Ishikawa (cell line): ENCODE measurements around the gene SDCCAG8.

Source experiments
- CEBPB ChIP-seq: IDR thresholded peaks from 2 replicates; pipeline ENCODE4 v1.6.1; 2012
- CREB1 ChIP-seq: IDR thresholded peaks from 2 replicates; pipeline ENCODE4 v1.6.1; 2012; ENCODE audit warnings: low read depth
- EGR1 ChIP-seq: IDR thresholded peaks from 2 replicates; pipeline ENCODE4 v1.6.1; 2012
- EP300 ChIP-seq: IDR thresholded peaks from 2 replicates; pipeline ENCODE4 v1.6.1; 2012; ENCODE audit warnings: borderline replicate concordance
- FOXM1 ChIP-seq: IDR thresholded peaks from 2 replicates; pipeline ENCODE4 v1.6.1; 2012; ENCODE audit warnings: low read depth, borderline replicate concordance
- MAX ChIP-seq: IDR thresholded peaks from 2 replicates; pipeline ENCODE4 v1.6.1; 2012
- NFIC ChIP-seq: IDR thresholded peaks from 2 replicates; pipeline ENCODE4 v1.6.1; 2012
- RAD21 ChIP-seq: IDR thresholded peaks from 2 replicates; pipeline ENCODE4 v1.6.1; 2012; ENCODE audit warnings: low read depth
- TAF1 ChIP-seq: IDR thresholded peaks from 2 replicates; pipeline ENCODE4 v1.6.1; 2012; ENCODE audit warnings: low read depth, mild to moderate bottlenecking
- TCF12 ChIP-seq: IDR thresholded peaks from 2 replicates; pipeline ENCODE4 v1.6.1; 2012; ENCODE audit warnings: low read depth
- TEAD4 ChIP-seq: IDR thresholded peaks from 2 replicates; pipeline ENCODE4 v1.6.1; 2012
- YY1 ChIP-seq: IDR thresholded peaks from 2 replicates; pipeline ENCODE4 v1.6.1; 2012; ENCODE audit warnings: low read depth
- ZBTB7A ChIP-seq: IDR thresholded peaks from 2 replicates; pipeline ENCODE4 v1.6.1; 2012; ENCODE audit warnings: low read depth
- TF ChIP-seq, protein P1 (sequence below): IDR thresholded peaks from 2 replicates; pipeline ENCODE4 v1.6.1; 2012
- TF ChIP-seq, protein P2 (sequence below): IDR thresholded peaks from 2 replicates; pipeline ENCODE4 v1.6.1; 2012; ENCODE audit warnings: low read depth, mild to moderate bottlenecking

The SDCCAG8 gene

DNA sequence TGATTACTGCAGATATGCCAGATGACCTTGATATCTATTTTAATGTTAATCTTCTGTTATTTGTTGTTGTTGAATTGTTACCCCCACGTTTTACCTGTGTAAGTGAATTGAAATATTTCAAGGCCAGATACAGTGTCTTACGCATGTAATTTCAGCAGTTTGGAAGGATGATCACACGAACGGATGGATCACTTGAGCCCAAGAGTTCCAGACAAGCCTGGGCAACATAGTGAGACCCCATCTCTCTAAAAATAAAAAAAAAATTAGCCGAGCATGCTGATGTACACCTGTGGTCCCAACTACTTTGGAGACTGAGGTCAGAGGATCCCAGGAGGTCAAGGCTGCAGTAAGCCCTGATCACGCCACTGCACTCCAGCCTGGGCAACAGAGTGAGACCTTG, 32.2 kb downstream of the SDCCAG8 start:
- TF ChIP-seq TAF1 (no peak), MAX (no peak), FOXM1 (no peak), NFIC (no peak), CREB1 (no peak), ZBTB7A (no peak), EP300 (no peak), CEBPB (no peak), EGR1 (no peak), TCF12 (no peak), TEAD4 (no peak), YY1 (no peak), RAD21 (no peak)
- TF ChIP-seq, protein P1, sequence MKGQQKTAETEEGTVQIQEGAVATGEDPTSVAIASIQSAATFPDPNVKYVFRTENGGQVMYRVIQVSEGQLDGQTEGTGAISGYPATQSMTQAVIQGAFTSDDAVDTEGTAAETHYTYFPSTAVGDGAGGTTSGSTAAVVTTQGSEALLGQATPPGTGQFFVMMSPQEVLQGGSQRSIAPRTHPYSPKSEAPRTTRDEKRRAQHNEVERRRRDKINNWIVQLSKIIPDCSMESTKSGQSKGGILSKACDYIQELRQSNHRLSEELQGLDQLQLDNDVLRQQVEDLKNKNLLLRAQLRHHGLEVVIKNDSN, result no peak
- TF ChIP-seq, protein P2, sequence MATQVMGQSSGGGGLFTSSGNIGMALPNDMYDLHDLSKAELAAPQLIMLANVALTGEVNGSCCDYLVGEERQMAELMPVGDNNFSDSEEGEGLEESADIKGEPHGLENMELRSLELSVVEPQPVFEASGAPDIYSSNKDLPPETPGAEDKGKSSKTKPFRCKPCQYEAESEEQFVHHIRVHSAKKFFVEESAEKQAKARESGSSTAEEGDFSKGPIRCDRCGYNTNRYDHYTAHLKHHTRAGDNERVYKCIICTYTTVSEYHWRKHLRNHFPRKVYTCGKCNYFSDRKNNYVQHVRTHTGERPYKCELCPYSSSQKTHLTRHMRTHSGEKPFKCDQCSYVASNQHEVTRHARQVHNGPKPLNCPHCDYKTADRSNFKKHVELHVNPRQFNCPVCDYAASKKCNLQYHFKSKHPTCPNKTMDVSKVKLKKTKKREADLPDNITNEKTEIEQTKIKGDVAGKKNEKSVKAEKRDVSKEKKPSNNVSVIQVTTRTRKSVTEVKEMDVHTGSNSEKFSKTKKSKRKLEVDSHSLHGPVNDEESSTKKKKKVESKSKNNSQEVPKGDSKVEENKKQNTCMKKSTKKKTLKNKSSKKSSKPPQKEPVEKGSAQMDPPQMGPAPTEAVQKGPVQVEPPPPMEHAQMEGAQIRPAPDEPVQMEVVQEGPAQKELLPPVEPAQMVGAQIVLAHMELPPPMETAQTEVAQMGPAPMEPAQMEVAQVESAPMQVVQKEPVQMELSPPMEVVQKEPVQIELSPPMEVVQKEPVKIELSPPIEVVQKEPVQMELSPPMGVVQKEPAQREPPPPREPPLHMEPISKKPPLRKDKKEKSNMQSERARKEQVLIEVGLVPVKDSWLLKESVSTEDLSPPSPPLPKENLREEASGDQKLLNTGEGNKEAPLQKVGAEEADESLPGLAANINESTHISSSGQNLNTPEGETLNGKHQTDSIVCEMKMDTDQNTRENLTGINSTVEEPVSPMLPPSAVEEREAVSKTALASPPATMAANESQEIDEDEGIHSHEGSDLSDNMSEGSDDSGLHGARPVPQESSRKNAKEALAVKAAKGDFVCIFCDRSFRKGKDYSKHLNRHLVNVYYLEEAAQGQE, result no peak

DNA sequence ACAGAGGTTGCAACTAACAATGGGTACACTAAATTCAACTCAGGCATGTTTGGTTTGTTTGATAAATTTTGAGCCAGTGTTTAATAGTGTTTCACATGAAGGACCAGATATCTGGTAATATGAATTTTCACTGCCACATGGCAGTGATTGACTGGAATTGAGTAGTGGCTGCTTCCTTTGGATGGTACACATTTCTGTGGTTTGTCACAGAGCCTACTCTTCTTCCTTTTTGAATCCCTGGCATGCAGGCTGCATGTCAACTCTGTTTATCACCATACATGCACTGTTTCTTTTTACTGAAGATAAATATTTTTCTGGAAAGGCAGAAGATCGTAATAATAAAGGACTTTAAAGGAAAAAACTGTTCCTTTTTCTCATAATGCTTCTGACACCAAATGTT, 35.5 kb downstream of the SDCCAG8 start:
- TF ChIP-seq RAD21 (no peak), FOXM1 (no peak), EGR1 (no peak), CREB1 (no peak), TCF12 (no peak)

GRCh38 chr1:243292117-243292516, 36.3 kb downstream of the SDCCAG8 start:
- no peak for TF ChIP-seq TEAD4
- no peak for TF ChIP-seq EGR1
- TF ChIP-seq TAF1, result no peak
- TF ChIP-seq NFIC, result no peak
- TF ChIP-seq CEBPB, result no peak
- TF ChIP-seq EP300, result no peak
- TF ChIP-seq FOXM1, result no peak
- no peak for TF ChIP-seq CREB1
- TF ChIP-seq, protein P1, result no peak

- TF ChIP-seq, protein P2, result no peak
- TF ChIP-seq TEAD4 (no peak), TCF12 (no peak), CREB1 (no peak), MAX (no peak), TAF1 (no peak), EGR1 (no peak), CEBPB (no peak), YY1 (no peak), ZBTB7A (no peak), RAD21 (no peak), EP300 (no peak), NFIC (no peak), FOXM1 (no peak)
- TF ChIP-seq, protein P1, result no peak
Observed at GRCh38 chr1:243293941-243294722, 38.3 kb downstream of the SDCCAG8 start.

GRCh38 chr1:243294723-243295121, 38.9 kb downstream of the SDCCAG8 start:
- TF ChIP-seq EGR1 (no peak), TAF1 (no peak), TEAD4 (no peak), MAX (no peak), TCF12 (no peak), RAD21 (no peak), CEBPB (no peak), YY1 (no peak), CREB1 (no peak), EP300 (no peak), FOXM1 (no peak), NFIC (no peak), ZBTB7A (no peak)
- TF ChIP-seq, protein P2, result no peak
- TF ChIP-seq, protein P1, result no peak
